Pancreas (tissue), 10 donors: ENCODE data around the gene ABLIM2. TPM values are rescaled to one million over a fixed set of nuclear protein-coding genes. Genes with fewer than 3 reads are reported as not detected.

ENCODE experiments used
- ATAC-seq, 4 donors: fragments of 200-7000 bp; cut with Tn5 transposase; one replicate each; pipeline versions ENCODE4 v1.8.0 to v1.9.1; 2020; ENCODE audit warnings: mild to moderate bottlenecking in 4 of 4, moderate library complexity in 4 of 4
- DNase-seq, 6 donors: peaks; one replicate each; pipeline ENCODE4 v3.0.0-alpha.2; 2020
- FAIRE-seq: peaks from 2 replicates; lab custom pipeline; 2012; peaks lifted over from hg19 to GRCh38; lab: Jason Lieb, UNC
- H3K27ac ChIP-seq, 4 donors: fragments of 200-600 bp; sonication (generic); 1 replicate in 3 of 4; 2 replicates in 1 of 4; pipeline versions ENCODE4 v1.5.0 to v1.8.0; 2020
- H3K27me3 ChIP-seq, 4 donors: fragments of 200-600 bp; one replicate each; pipeline ENCODE4 v1.8.0; 2021
- H3K36me3 ChIP-seq, 3 donors: fragments of 200-600 bp; sonication (generic) in 1 of 3; one replicate each; pipeline versions ENCODE4 v1.5.0 to v1.8.0; 2020 to 2021
- H3K4me1 ChIP-seq, 3 donors: fragments of 200-600 bp; one replicate each; pipeline ENCODE4 v1.8.0; 2021
- H3K4me3 ChIP-seq, 4 donors: fragments of 200-600 bp; sonication (generic) in 2 of 4; one replicate each; pipeline versions ENCODE4 v1.5.0 to v1.8.0; 2020 to 2021
- H3K9me3 ChIP-seq, 4 donors: fragments of 200-600 bp; one replicate each; pipeline ENCODE4 v1.8.0; 2021
- CTCF ChIP-seq, 4 donors: fragments of 200-600 bp; sonication (generic) in 3 of 4; IDR thresholded peaks; one replicate each; pipeline versions ENCODE4 v1.5.0 to v1.8.0; 2021; ENCODE audit warnings: antibody characterized with exemption in 4 of 4
- WGBS, 2 donors: extraction: QIAGEN DNeasy Blood & Tissue Kit; methylation state at CpG; one replicate each; pipeline ENCODE4 v1.1.7; 2013; 5-methylcytosine and 5-hydroxymethylcytosine counted together
- intact Hi-C, 3 donors: fragments of 100-400 bp; cut with DNase I; formaldehyde crosslinking; loops; one replicate each; pipeline versions ENCODE4 v1.11.1 to v1.14.2; 2022
- polyA plus RNA-seq, 2 donors: library from polyadenylated mRNA; stranded (reverse); fragments of 200-250 nt; gene quantifications; one replicate each; pipeline ENCODE4 v1.2.3, GENCODE V29; 2013
- total RNA-seq, 6 donors: library from RNA; stranded (reverse); fragmentation: NEBNext Ultra II Directional in 4 of 6; extraction: Animal tissue kit (Norgen Biotek cat#: 25700) in 4 of 6; gene quantifications; one replicate each; pipeline versions ENCODE4 v1.2.1 to v1.2.4, GENCODE V29; 2021 to 2023
- donor health status: healthy with polysubstance abuse.
- donor health status: DM: no; HTN: no; CAD: no; lungs with moderate emphysema.
- donor health status: DM: no; HTN: no; CAD: no.
- donor health status: control.
- donor health status: control.
- donor health status: Bipolar disorder and iron deficiency.
- donor health status: DM: yes; HTN: yes; CAD: no.
- donor health status: DM: no; HTN: no; CAD: no.
- donor health status: DM: no; HTN: no; CAD: no.
- donor health status: DM: yes; HTN: yes; CAD: no.

ABLIM2 gene
- total and polyA plus RNA-seq, 8 donors = 4.3 to 13.1 (median 6.6) TPM

- Histone ChIP-seq H3K36me3 (no peaks in the 10 kb centered on the region), H3K27ac (peak overlapping the region in 2 of 4 donors; percentile 34 to 55), H3K4me1 (no peaks in the 10 kb centered on the region), H3K9me3 (no peaks in the 10 kb centered on the region), H3K27me3 (no peaks in the 10 kb centered on the region), H3K4me3 (no peak overlapping the region)
- WGBS, 2 donors = 74 to 81% methylated on average over 8 of the region's 8 CpGs
- intact Hi-C loops = no loop called here
- ATAC-seq = peak; percentile 56 to 77 (median 62)
- no peak for FAIRE-seq
- peak in 1 of 6 donors; percentile 39 for DNase-seq
- TF ChIP-seq CTCF (IDR thresholded peaks at IDR 0.05) = no peak
These were observed 202.3 kb downstream of the ABLIM2 start for GRCh38 chr4:7956270-7956808.

DNA sequence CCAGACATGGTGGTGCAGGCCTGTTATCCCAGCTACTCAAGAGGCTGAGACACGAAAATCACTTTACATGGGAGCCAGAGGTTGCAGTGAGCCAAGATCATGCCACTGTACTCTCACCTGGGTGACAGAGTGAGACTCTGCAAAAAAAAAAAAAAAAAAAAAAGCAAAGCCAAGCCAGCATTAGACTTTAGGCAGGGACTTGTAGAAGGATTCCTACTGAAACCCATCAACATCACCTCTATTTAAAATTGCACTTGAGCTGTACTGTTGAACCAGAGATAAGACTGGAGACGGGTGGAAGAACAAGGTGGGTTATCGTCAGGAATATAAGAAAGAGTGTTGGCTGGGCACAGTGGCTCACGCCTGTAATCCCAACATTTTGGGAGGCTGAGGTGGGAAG is 203.2 kb downstream of the ABLIM2 start:
- DNase-seq (no peak), ATAC-seq (no peak), FAIRE-seq (no peak)
- WGBS, 2 donors = 75 to 88% methylated on average over 4 of the region's 4 CpGs
- TF ChIP-seq CTCF (IDR thresholded peaks at IDR 0.05) = no peak
- Histone ChIP-seq H3K4me3 (no peak overlapping the region), H3K27ac (no peak overlapping the region), H3K27me3 (no peaks in the 10 kb centered on the region), H3K4me1 (no peaks in the 10 kb centered on the region), H3K36me3 (no peaks in the 10 kb centered on the region), H3K9me3 (no peaks in the 10 kb centered on the region)
- intact Hi-C loops = no loop called here

- DNase-seq = no peak
- intact Hi-C loops = no loop called here
- no peak for FAIRE-seq
These were observed 206.0 kb downstream of the ABLIM2 start for GRCh38 chr4:7952615-7953014.

GRCh38 chr4:7950301-7951092 is 208.1 kb downstream of the ABLIM2 start:
- ATAC-seq = no peak

More at GRCh38 chr4:7952615-7953014, 206.0 kb downstream of the ABLIM2 start:
- Histone ChIP-seq H3K4me1 (no peaks in the 10 kb centered on the region), H3K36me3 (no peaks in the 10 kb centered on the region), H3K9me3 (no peaks in the 10 kb centered on the region), H3K27ac (no peak overlapping the region), H3K4me3 (no peak overlapping the region), H3K27me3 (no peaks in the 10 kb centered on the region)
- TF ChIP-seq CTCF (IDR thresholded peaks at IDR 0.05) = no peak
- 84 to 90% methylated on average over 9 of the region's 9 CpGs for WGBS, 2 donors
- ATAC-seq = no peak

More at GRCh38 chr4:7950301-7951092, 208.1 kb downstream of the ABLIM2 start:
- no peak for FAIRE-seq
- intact Hi-C loops = no loop called here
- no peak for DNase-seq
- Histone ChIP-seq H3K9me3 (no peaks in the 10 kb centered on the region), H3K4me1 (no peaks in the 10 kb centered on the region), H3K36me3 (no peaks in the 10 kb centered on the region), H3K27me3 (no peaks in the 10 kb centered on the region), H3K4me3 (no peak overlapping the region), H3K27ac (no peak overlapping the region)
- TF ChIP-seq CTCF (IDR thresholded peaks at IDR 0.05) = no peak
- 86 to 89% methylated on average over 17 to 18 of the region's 18 CpGs for WGBS, 2 donors
